Medulla oblongata (tissue), 1 donor: ENCODE data around the gene SAMHD1.
A peak's percentile ranks its signal among the peaks of the same experiment; 100 is the strongest.
"Not testable (repeated sequence)": the region's sequence is repeated elsewhere in the genome, so short reads cannot be mapped to it uniquely, and the experiment has no call there.

Source experiments
- DNase-seq: peaks from one replicate; pipeline ENCODE4 v3.0.0-alpha.2; 2015; ENCODE audit errors: extremely low spot score

The SAMHD1 gene

DNA sequence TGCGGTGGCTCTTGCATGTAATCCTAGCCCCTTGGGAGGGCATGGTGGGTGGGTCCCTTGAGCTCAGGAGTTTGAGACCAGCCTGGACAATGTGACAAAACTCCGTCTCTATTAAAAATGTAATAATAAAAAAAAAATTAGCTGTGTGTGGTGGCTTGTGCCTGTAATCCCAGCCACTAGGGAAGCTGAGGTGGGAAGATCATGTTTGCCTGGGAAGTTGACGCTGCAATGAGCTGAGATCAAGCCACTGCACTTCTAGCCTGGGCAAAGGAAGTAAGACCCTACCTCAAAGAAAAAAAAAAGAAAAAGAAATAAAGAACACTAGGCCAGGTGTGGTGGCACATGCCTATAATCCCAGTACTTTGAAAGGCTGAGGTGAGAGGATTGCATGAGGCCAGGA lies 4.5 kb upstream of the SAMHD1 start:
- DNase-seq, result no peak

DNA sequence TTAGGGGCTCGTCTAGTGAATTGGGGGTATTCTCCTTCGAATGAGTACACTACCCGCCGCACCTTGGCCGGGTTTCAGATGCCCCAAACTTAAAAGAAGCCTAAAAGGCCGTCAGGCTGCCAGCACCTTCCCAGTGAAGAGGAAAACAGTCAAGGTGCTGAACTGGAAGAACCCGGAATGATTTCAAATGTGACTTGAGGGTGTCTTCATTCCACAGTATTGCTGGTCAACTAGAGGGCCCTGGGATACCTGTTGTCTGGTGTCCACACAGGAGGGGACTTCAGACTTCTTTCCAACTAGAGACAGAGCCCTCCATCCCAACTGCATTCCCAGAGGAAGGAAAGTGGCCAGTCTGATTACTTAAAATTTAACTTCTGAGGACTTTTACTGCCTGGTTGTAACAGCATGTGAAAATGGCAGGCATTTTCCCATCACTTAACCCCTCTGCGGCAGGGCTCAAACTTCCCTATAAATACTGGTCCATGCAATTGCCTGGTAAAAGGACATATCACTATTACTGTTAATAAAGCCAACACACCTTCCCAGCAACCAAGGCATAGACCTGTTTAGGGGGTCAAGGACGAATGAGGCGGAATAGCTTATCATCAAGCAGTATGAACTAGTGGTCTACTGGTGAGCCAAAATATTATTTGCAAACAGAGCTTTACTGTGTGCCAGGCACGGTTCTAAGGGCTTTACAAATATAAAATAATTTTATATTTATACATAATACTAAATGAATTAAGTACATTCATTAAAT lies 651 bp upstream of the SAMHD1 start:
- DNase-seq, result no peak

DNA sequence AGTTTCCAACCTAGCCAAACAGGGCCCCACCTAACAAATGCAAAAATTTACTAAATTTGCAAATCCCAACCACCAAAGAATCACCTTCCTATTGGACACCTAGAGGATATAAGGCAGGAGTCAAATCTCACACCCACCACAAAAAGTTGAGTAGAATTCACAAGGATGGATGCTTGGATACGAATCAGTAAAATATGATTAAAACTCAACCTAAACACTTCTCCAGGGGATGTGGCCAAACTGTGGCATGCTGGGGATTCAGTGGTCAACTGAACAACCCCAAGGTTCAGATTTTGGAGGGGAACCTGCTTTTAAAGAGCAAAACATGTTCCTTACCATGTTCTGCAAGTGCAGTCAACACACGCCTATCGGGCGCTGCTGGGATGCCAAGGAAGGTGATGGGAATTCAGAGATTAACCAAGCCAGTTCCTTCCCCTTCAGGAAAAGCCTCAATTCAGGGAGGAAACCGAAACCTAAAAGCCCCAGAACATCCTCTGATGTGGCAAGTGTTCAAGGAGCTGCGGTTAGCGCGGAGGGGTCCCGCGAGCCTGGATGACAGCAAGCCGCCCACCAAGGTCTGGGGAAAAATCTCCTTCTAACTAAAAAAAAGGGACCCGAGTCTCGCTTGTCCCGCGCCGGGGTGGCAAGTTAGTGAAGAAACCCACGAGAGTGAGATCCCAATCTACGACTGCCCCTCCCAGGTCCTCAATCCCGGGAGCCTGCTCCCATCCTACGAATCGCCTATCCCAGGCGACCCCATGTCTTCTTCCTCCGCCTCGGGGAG lies 902 bp downstream of the SAMHD1 start:
- DNase-seq, result peak; percentile 46

DNA sequence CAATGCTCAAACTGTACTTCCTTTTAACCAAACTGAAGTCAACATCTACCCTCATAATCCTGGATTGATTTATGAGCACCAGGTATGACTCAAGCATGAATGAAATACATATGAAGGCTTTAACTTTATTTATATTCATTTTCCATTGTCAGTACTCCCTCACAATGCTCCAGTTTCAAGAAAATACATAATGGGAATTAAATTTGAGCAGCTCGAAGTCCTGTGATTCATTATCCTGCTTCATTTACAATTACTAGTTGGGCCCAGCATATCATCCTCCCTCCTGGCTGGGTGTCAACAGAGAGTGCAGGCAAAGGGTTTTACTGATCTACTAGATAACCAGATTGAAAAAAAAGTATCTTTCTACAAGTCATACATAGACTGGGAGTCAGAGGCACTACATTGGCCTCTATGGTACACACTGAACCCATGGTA lies 10.1 kb downstream of the SAMHD1 start:
- no peak for DNase-seq

DNA sequence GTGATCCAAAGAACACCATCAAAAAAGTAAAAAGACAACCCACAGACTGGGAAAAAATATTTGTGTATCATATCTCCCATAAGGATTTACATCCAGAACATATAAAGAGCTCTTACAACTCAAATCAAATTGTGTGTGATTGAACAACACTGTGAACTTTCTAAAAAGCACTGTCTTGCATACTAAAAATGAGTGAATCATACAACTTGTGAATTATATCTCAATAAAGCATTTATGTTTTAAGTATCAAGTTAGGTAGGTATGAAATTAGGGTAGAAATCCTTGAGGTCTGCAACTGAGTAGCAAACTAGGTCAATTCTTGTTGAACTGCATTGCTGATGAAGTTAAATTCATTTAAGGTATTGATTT lies 14.1 kb downstream of the SAMHD1 start:
- no peak for DNase-seq

DNA sequence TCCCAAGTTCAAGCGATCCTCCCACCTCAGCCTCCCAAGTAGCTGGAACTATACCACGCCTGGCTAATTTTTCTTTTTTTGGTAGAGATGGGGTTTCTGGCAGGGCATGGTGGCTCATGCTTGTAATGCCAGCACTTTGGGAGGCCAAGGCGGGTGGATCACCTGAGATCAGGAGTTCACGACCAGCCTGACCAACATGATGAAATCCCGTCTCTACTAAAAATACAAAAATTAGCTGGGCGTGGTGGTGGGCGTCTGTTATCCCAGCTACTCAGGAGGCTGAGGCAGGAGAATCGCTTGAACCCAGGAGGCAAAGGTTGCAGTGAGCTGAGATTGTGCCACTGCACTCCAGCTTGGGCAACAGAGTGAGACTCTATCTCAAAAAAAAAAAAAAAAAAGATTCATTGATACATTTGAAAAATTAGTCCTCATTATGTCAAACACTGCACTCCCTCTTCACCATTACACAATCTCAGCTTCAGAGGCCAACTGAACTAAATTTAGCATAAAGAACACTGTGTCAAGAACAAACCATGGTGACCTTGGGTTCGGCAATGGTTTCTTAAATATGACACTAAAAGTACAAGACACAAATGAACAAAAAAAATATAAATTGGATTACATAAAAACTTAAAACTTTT lies 14.6 kb downstream of the SAMHD1 start:
- not testable (repeated sequence) for DNase-seq

DNA sequence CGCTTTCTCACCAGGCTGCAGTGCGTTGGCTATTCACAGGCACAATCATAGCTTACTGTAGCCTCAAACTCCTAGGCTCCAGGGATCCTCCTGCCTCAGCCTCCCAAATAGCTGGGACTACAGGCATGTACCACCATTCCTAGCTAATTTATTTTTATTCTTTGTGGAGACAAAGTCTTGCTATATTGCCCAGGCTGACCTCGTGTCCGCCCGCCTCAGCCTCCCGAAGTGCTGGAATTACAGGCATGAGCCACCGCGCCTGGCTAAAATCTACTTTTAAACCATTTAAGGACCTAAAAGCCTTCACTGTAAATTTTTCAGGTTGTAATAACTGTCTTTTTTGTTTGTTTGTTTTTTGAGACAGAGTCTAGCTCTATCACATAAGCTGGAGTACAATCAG lies 15.2 kb downstream of the SAMHD1 start:
- no peak for DNase-seq

DNA sequence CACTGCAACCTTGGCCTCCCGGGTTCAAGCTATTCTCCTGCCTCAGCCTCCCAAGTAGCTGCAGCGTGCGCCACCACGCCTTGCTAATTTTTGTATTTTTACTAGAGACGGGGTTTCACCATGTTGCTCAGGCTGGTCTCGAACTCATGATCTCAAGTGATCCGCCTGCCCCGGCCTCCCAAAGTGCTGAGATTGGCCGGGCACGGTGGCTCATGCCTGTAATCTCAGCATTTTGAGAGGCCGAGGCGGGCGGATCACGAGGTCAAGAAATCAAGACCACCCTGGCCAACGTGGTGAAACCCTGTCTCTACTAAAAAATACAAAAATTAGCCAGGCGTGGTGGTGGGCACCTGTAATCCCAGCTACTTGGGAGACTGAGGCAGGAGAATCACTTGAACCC lies 17.9 kb downstream of the SAMHD1 start:
- DNase-seq, result not testable (repeated sequence)

DNA sequence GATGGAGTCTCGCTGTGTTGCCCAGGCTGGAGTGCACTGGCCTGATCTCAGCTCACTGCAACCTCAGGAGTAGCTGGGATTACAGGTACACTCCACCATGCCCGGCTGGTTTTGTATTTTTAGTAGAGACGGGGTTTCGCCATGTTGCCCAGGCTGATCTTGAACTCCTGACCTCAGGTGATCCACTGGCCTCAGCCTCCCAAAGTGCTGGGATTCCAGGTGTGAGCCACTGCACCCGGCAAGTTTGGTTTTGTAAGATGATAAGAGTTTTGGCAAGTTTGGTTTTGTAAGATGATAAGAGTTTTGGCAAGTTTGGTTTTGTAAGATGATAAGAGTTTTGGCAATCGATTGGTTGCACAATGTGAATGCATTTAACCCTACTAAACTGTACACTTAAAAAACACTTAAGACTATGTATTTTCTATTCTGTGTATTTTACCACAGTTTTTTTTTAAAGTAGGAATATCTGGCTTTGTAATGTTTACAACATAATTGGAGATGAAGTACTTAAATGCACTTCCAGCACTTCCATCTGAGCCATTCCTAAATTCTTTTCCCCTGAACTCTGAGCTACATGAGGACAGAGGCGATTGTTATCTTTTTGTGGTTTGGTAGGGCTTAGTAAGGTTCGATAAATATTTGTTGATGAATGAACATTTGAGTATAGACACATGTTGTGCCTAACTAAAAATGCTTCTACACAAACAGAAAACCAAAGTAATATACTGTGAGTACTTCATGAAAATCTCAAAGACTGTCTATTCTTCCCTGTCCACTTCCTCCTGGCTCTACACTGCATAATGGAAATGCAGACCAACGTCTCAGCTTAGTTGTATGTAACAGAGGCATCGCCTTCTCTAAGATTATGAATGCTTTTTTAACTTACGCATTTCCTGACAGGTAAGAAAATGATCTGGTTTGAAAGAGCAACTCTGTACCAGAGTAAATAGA lies 18.8 kb downstream of the SAMHD1 start:
- no peak for DNase-seq

DNA sequence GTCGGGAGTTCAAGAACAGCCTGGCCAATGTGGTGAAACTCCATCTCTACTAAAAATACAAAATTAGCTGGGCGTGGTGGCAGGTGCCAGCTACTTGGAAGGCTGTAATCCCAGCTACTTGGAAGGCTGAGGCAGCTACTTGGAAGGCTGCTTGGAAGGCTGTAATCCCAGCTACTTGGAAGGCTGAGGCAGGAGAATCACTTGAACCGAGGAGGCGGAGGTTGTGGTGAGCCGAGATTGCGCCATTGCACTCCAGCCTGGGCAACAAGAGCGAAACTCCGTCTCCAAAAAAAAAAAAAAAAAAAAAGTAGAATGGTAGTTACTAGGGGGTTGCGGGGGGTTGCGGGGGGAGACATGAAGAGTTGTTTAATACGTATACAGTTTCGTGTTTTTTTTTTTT lies 19.4 kb downstream of the SAMHD1 start:
- DNase-seq, result not testable (repeated sequence)

DNA sequence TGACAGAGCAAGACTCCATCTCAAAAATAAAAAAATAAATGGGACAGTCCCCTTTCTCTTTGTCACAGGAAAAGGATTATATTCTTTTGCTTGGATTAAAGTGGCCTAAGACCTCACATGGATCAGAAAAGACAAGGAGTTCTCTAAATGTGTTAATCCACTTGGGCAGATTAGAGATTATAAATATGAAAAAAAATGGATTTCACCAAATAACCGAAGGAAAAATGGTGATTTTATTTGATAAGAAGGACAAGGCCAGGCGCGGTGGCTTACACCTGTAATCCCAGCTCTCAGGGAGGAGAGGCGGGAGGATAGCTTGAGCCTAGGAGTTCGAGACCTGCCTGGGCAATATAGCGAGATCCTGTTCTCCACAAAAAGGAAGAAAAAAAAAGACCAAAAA lies 21.8 kb downstream of the SAMHD1 start:
- no peak for DNase-seq

DNA sequence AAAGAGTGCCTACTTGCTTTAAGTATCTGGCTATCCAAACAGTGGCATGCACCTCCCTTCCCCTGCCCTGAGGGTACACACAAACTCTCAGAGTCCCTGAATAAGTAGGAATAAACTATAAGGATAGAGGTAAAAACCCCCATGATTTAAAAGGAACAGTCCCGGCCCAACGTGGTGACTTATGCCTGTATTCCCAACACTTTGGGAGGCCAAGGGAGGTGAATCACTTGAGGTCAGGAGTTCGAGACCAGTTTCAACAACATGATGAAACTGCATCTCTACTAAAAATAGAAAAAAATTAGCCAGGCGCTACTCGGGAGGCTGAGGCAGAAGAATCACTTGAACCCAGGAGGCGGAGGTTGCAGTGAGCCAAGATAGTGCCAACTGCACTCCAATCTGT lies 22.2 kb downstream of the SAMHD1 start:
- DNase-seq, result no peak

DNA sequence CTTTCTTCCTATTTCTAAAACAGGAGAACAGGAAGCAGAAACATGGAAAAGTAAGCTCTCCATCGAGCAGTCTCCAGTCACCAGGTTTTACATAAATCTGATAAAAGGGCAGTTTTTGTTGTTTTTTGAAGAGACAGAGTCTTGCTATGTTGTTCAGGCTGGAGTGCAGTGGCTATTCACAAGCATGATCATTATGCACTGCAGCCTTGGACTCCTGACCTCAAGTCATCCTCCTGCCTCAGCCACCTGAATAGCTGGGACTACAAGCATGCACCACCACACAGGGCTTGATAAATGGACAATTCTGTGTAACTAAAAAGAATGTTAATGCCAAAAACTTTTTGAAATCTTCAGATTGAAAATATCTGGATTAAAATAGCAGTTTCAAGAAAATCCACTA lies 23.8 kb downstream of the SAMHD1 start:
- DNase-seq, result no peak

DNA sequence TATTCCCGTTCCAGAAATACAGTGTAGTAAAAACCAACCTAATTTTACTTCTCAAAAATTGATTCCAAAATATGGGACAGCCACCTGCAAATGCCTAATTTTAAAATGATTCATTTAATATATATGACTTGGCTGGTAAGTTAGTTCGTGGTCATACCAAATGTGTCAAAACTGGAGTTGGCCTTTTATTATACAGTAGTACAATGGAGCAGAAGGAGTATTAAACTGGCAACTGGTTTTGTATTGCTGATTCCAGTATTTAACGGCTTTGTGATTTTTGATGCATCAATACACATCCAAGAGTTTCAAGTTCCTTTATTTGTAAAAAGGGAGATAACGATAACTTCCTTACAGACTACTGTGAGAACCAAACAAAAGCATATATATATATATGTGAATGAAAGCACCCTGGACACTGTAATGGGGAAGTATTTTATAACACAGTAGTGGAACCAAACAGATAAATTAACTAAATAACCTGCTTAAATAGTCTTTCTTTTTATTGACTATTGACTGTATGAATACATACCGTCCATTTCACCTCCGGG lies 24.8 kb downstream of the SAMHD1 start:
- no peak for DNase-seq

DNA sequence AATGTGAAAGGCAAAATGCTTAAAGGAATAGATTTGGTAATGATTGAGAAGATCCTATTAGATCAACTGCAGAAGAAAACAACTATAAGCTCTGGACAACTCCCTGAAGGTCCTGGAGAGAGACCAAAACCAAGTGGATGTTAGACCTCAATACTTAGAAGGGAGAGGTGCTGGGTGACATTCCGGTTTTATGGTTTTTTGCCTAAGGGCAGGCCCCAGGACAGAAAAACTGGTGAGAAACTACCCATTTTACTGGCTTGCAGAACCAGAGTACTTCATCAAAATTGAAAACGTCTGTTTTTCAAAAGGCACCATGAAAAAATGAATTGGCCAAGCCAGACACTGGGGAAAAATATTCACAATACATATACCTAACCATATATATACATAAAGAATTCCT lies 26.3 kb downstream of the SAMHD1 start:
- no peak for DNase-seq

DNA sequence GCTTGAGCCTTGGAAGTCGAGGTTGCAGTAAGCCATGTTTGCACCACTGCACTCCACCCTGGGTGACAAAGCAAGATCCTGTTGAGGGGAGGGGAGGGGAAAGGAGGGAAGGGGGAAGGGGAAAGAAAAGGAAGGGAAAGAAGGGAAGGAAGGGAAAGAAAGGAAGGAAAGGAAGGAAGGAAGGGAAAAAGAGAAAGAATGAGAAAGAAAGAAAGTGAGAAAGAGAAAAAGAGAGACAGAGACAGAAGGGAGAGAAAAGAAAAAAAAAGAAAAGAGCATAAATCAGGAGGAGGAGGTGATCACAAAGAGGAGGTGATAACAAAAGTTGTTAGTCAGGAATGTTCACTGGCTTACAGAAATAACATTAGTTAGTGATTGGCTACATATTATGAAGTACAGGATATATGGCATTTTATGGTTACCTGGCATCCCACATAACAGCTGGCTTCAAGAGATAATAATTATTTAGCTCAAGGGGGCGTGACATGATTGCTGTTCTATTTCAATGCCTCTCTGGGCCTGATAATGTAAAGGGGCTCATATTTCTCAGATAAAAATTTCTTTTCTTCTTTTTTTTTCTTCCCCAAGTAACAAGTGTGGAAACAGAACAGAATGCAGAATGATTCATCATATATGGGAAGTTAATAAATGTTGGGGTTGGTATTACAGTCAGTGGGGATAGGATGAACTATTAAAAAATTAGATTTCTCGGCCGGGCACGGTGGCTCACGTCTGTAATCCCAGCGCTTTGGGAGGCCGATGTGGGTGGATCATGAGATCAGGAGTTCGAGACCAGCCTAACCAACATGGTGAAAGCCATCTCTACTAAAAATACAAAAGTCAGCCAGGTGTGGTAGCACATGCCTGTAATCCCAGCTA lies 27.1 kb downstream of the SAMHD1 start:
- no peak for DNase-seq

DNA sequence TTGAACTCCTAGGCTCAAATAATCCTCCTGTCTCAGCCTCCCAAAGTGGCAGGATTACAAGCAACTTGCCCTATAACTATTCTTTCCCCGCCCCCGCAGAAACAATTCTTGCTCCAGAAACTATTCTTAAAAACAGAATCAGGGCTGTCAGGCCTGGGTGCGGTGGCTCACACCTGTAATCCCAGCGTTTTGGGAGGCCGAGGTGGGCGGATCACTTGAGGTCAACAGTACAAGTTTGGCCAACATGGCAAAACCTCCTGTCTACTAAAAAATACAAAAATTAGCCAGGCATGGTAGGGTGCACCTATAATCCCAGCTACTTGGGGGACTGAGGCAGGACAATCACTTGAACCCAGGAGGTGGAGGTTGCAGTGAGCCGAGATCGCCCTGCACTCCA lies 31.2 kb downstream of the SAMHD1 start:
- no peak for DNase-seq

DNA sequence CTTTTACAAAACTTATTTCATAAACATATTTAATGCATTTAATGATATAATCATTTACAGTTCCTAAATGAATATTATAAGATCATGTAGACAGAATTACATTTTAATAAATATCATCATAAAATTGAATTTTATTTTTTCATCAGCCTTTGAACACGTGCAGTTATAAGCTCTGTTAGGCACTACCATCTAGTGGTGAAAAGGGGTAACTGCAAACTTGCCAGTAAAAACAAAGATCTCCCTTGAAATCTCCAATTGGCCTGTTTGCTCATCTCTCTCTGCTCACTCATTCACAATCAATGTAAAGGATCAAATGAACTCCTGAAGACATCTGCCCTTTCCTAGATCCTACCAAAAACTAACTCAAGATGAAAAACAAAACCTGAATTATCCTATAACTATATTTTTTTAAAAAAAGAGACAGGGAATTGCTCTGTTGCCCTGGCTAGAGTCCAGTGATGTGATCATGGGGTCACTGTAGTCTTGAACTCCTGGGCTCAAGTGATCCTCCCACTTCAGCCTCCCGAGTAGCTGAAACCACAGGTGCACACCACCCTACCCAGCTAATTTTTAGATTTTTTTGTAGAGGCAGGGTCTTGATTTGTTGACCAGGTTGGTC lies 31.7 kb downstream of the SAMHD1 start:
- DNase-seq, result peak; percentile 84

DNA sequence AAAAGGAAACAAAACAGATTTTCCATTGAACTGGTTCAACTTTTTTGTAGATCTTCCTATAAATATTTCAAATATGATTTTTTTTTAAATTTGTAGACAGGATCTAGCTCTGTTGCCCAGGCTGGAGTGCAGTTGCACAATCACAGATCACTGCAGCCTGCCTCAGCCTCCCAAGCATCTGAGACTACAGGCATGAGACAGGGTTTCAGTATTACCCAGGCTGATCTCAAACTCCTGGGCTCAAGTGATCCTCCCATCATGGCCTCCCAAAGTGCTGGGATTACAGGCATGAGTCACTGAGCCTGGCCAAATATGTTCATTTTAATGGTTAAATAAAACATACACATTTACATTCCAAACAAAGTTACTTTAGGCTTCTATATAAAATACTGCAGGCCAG lies 33.6 kb downstream of the SAMHD1 start:
- no peak for DNase-seq

DNA sequence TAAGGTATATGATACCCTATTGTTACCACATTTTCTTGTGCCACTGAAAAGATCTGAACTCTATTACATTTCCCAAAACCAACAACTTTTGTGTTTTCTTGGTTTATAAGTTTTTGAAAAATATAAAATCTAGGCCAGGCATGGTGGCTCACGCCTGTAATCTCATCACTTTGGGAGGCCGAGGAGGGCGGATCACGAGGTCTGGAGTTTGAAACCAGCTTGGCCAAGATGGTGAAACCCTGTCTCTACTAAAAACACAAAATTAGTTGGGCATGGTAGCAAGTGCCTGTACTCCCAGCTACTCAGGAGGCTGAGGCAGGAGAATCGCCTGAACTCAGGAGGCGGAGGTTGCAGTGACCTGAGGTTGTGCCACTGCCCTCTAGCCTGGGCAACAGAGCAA lies 34.3 kb downstream of the SAMHD1 start:
- no peak for DNase-seq
